Kidney epithelial cell (primary cell): Measurements from ENCODE around the gene NAV2. TPM values are rescaled to one million over a fixed set of nuclear protein-coding genes. Genes with fewer than 3 reads are reported as not detected.

ENCODE experiments used
- DNase-seq: peaks from one replicate; pipeline ENCODE4 v3.0.0-alpha.2; 2010; ENCODE audit warnings: low read depth
- H3K27me3 ChIP-seq: 2 replicates; pipeline ENCODE4 v1.6.0; 2011; ENCODE audit warnings: low read length; ENCODE audit not compliant: control insufficient read depth, insufficient read depth
- H3K36me3 ChIP-seq: 2 replicates; pipeline ENCODE4 v1.5.1; 2011; ENCODE audit warnings: low read length; ENCODE audit not compliant: control insufficient read depth, insufficient read depth
- H3K4me3 ChIP-seq: 2 replicates; pipeline ENCODE4 v1.5.1; 2011; ENCODE audit warnings: low read depth, mild to moderate bottlenecking, control low read depth, low read length
- total RNA-seq: library from RNA; depleted of rRNA; stranded (reverse); fragments of >200 nt; gene quantifications from 2 replicates; pipeline ENCODE4 v1.2.3, GENCODE V29; 2015
- TF ChIP-seq, protein P1 (sequence below): IDR thresholded peaks from 2 replicates; pipeline ENCODE4 v1.5.1; 2011; ENCODE audit warnings: mild to moderate bottlenecking, moderate library complexity, low read length, control low read depth, inconsistent platforms; ENCODE audit not compliant: insufficient read depth, poor library complexity, severe bottlenecking

The NAV2 gene
- total RNA-seq, 1 donor from 2014 or later: 41.5 TPM

- Histone ChIP-seq H3K27me3 (no peaks in the 10 kb centered on the region), H3K36me3 (no peaks in the 10 kb centered on the region), H3K4me3 (no peak overlapping the region)
- TF ChIP-seq, protein P1, sequence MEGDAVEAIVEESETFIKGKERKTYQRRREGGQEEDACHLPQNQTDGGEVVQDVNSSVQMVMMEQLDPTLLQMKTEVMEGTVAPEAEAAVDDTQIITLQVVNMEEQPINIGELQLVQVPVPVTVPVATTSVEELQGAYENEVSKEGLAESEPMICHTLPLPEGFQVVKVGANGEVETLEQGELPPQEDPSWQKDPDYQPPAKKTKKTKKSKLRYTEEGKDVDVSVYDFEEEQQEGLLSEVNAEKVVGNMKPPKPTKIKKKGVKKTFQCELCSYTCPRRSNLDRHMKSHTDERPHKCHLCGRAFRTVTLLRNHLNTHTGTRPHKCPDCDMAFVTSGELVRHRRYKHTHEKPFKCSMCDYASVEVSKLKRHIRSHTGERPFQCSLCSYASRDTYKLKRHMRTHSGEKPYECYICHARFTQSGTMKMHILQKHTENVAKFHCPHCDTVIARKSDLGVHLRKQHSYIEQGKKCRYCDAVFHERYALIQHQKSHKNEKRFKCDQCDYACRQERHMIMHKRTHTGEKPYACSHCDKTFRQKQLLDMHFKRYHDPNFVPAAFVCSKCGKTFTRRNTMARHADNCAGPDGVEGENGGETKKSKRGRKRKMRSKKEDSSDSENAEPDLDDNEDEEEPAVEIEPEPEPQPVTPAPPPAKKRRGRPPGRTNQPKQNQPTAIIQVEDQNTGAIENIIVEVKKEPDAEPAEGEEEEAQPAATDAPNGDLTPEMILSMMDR: no peak
- no peak for DNase-seq
Measured at GRCh38 chr11:19872512-19873145, 160.0 kb downstream of the NAV2 start.

DNA sequence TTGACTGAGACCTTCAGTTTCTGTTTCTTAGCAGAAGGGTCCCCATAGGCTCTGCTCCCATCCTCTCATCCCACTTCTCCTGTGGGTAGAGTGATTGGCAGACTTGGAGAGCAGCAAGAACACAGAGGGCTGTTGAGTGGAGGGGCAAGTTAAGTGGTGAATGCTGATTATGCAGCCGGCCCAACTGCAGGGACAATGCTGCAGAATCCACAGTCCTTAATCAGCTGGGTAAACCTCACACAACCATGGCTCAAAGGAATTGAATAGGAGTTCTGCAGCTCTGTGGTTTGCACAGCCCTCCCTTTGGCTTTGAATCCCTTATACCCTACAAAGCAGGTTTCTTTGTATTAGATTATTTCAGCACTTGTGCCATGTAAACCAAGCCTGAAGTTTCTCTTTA is 161.1 kb downstream of the NAV2 start:
- Histone ChIP-seq H3K4me3 (no peak overlapping the region), H3K27me3 (no peaks in the 10 kb centered on the region), H3K36me3 (no peaks in the 10 kb centered on the region)
- DNase-seq: no peak
- TF ChIP-seq, protein P1: no peak

DNA sequence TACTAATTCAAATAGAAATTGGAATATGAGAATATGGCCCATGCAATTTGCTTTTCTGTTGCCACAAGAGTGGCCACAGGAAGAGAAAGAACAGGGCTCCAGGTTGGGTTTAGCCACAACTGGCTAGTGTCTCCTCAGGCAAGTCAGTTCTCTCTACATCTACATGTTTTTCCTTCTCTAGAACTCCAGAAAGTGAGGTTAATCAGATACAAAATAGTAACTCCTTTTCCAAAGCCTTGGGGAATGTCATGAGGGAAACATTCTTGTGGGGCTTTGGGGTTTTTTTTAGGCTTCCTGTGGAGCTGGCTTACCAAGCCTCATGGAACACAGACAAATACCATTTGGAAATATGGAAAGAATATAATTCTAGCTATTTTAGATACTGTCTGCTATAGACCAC is 161.6 kb downstream of the NAV2 start:
- no peaks in the 10 kb centered on the region for H3K36me3 ChIP-seq
- no peak overlapping the region for H3K4me3 ChIP-seq
- TF ChIP-seq, protein P1: no peak
- no peaks in the 10 kb centered on the region for H3K27me3 ChIP-seq
- DNase-seq: no peak

DNA sequence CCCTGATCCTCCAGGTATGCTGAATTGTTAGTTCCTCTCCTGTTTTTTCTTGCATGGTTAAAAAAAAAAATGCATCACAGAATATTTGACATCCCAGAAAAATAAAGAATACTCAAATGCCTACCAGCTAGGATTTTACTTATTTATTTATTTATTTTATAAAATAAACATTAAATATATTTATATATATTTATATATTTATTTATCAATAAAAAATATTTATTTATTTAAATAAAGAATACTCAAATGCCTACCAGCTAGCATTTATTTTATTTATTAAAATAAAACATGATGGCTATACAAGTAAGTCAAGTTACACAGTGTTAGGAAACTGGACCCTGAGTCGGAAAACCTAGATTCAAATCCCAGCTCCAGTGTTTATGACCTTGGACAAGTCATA is 164.1 kb downstream of the NAV2 start:
- TF ChIP-seq, protein P1: no peak
- no peak for DNase-seq
- no peak overlapping the region for H3K4me3 ChIP-seq
- H3K36me3 ChIP-seq: no peaks in the 10 kb centered on the region
- H3K27me3 ChIP-seq: no peaks in the 10 kb centered on the region

- no peaks in the 10 kb centered on the region for H3K27me3 ChIP-seq
- no peak overlapping the region for H3K4me3 ChIP-seq
- DNase-seq: no peak
- no peaks in the 10 kb centered on the region for H3K36me3 ChIP-seq
- TF ChIP-seq, protein P1: no peak
Measured at GRCh38 chr11:19878520-19878919, 165.9 kb downstream of the NAV2 start.
